HCT116 (cell line): ENCODE results near the gene RGMB. TPM values are rescaled to one million over a fixed set of nuclear protein-coding genes. Genes with fewer than 3 reads are reported as not detected.

Source experiments
- ATAC-seq: fragments of 200-7000 bp; cut with Tn5 transposase; 2 replicates; pipeline ENCODE4 v1.9.1; 2020; ENCODE audit warnings: mild to moderate bottlenecking, moderate library complexity
- BruUV-seq: library from RNA; stranded (reverse); fragments of 400-500 nt; replicated peaks from 2 replicates; lab custom pipeline; 2021; lab: Mats Ljungman, UMichigan
- CTCF ChIA-PET: fragments of 300-600 bp; sonication (Branson Sonifier 250); formaldehyde crosslinking; loops from one replicate; lab custom pipeline; 2021; ENCODE audit warnings: antibody characterized with exemption; lab: Charles Lee
- POLR2A ChIA-PET: fragments of 300-600, 350-600 bp; sonication (Branson Sonifier 250); formaldehyde crosslinking; loops from one replicate; lab custom pipeline; 2021; ENCODE audit warnings: antibody characterized with exemption; lab: Charles Lee
- RAD21 ChIA-PET, 2 experiments: fragments of 300-600 bp; sonication (Branson Sonifier 250); formaldehyde crosslinking; loops; one replicate each; lab custom pipeline; 2023; ENCODE audit warnings: low total read pairs in 2 of 2; ENCODE audit not compliant: uncharacterized antibody in 2 of 2, unreplicated experiment in 2 of 2, low non-redundant PET in 1 of 2; lab: Charles Lee
- DNase-seq: peaks from one replicate; pipeline ENCODE4 v3.0.0-alpha.2; 2010; ENCODE audit warnings: low read depth, low spot score
- H2AFZ ChIP-seq: fragments of 200-600 bp; shearing (Covaris generic), sonication (generic); 2 replicates; pipeline ENCODE4 v1.6.1; 2017; ENCODE audit warnings: low read depth, mixed run types, mixed read lengths, antibody characterized with exemption, low read length; ENCODE audit not compliant: poor library complexity, severe bottlenecking
- H3K27ac ChIP-seq: 2 replicates; pipeline ENCODE4 v1.5.1; 2012; ENCODE audit warnings: low read depth, low read length
- H3K27me3 ChIP-seq: fragments of 200-600 bp; sonication (generic); 2 replicates; pipeline ENCODE4 v1.6.1; 2016; ENCODE audit warnings: mixed run types, low read length, mixed read lengths; ENCODE audit not compliant: insufficient read depth
- H3K36me3 ChIP-seq, 2 experiments: fragments of 200-500 bp in 1 of 2; fragments of 200-600 bp in 1 of 2; sonication (Bioruptor generic) in 1 of 2; sonication (generic) in 1 of 2; 2 replicates each; pipeline versions ENCODE4 v1.5.1 to v1.6.1; 2014 to 2016; ENCODE audit warnings: low read length in 2 of 2, inconsistent platforms in 1 of 2, mixed read lengths in 1 of 2, mixed run types in 1 of 2; ENCODE audit not compliant: insufficient read depth in 2 of 2, control insufficient read depth in 1 of 2
- H3K4me1 ChIP-seq, 2 experiments: fragments of 200-600 bp in 1 of 2; sonication (generic) in 1 of 2; 2 replicates each; pipeline versions ENCODE4 v1.5.1 to v1.6.1; 2012 to 2017; ENCODE audit warnings: low read length in 2 of 2, inconsistent platforms in 1 of 2, mild to moderate bottlenecking in 1 of 2, mixed read lengths in 1 of 2, mixed run types in 1 of 2, moderate library complexity in 1 of 2; ENCODE audit not compliant: insufficient read depth in 2 of 2, control insufficient read depth in 1 of 2
- H3K4me2 ChIP-seq: fragments of 200-600 bp; sonication (generic); 2 replicates; pipeline ENCODE4 v1.6.1; 2017; ENCODE audit warnings: mixed run types, low read length, mixed read lengths
- H3K4me3 ChIP-seq, 2 experiments: fragments of 200-600 bp in 1 of 2; sonication (generic) in 1 of 2; replicated peaks in 1 of 2; 2 replicates each; pipeline ENCODE4 v1.5.1; 2011 to 2016; ENCODE audit warnings: low read length in 2 of 2, control low read depth in 1 of 2, low read depth in 1 of 2, mild to moderate bottlenecking in 1 of 2, mixed read lengths in 1 of 2, mixed run types in 1 of 2
- H3K79me2 ChIP-seq: fragments of 200-600 bp; sonication (generic); 2 replicates; pipeline ENCODE4 v1.6.1; 2017; ENCODE audit warnings: mild to moderate bottlenecking, mixed run types, low read length, moderate library complexity, mixed read lengths; ENCODE audit not compliant: insufficient read depth
- H3K9ac ChIP-seq: fragments of 200-600 bp; sonication (generic); 2 replicates; pipeline ENCODE4 v1.6.1; 2016; ENCODE audit warnings: low read length, mixed read lengths
- H3K9me2 ChIP-seq: fragments of 200-600 bp; sonication (generic), shearing (Covaris generic); 2 replicates; pipeline ENCODE4 v1.6.1; 2017; ENCODE audit warnings: mixed run types, mild to moderate bottlenecking, moderate library complexity; ENCODE audit not compliant: insufficient read depth
- H3K9me3 ChIP-seq, 2 experiments: fragments of 200-500 bp in 1 of 2; fragments of 200-600 bp in 1 of 2; sonication (Bioruptor generic) in 1 of 2; sonication (generic) in 1 of 2; 2 replicates each; pipeline ENCODE4 v1.6.1; 2014 to 2017; ENCODE audit warnings: low read length in 2 of 2, mixed read lengths in 2 of 2, inconsistent platforms in 1 of 2, low read depth in 1 of 2, mild to moderate bottlenecking in 1 of 2, mixed run types in 1 of 2, moderate library complexity in 1 of 2; ENCODE audit not compliant: control insufficient read depth in 1 of 2, insufficient read depth in 1 of 2
- H4K20me1 ChIP-seq: fragments of 200-600 bp; sonication (generic), shearing (Covaris generic); 2 replicates; pipeline ENCODE4 v1.6.1; 2017; ENCODE audit warnings: mixed run types, mild to moderate bottlenecking, moderate library complexity; ENCODE audit not compliant: insufficient read depth
- CBX3 ChIP-seq: IDR thresholded peaks from 2 replicates; pipeline ENCODE4 v1.6.1; 2012; ENCODE audit warnings: low read depth
- CEBPB ChIP-seq: IDR thresholded peaks from 2 replicates; pipeline ENCODE4 v1.6.1; 2012; ENCODE audit warnings: low read depth
- EZH2 ChIP-seq: fragments of 200-600 bp; sonication (generic); IDR thresholded peaks from 2 replicates; pipeline ENCODE4 v1.6.1; 2017; ENCODE audit warnings: antibody characterized with exemption, mixed run types
- FOSL1 ChIP-seq: IDR thresholded peaks from 2 replicates; pipeline ENCODE4 v1.6.1; 2012; ENCODE audit warnings: low read depth
- JUND ChIP-seq: IDR thresholded peaks from 2 replicates; pipeline ENCODE4 v1.6.1; 2012
- POLR2AphosphoS5 ChIP-seq: IDR thresholded peaks from 2 replicates; pipeline ENCODE4 v1.6.1; 2011; ENCODE audit warnings: mild to moderate bottlenecking, low read depth, low read length, moderate library complexity
- RAD21 ChIP-seq: IDR thresholded peaks from 2 replicates; pipeline ENCODE4 v1.6.1; 2012; ENCODE audit warnings: low read depth, mild to moderate bottlenecking
- SIN3A ChIP-seq: IDR thresholded peaks from 2 replicates; pipeline ENCODE4 v1.6.1; 2012; ENCODE audit warnings: low read depth
- SP1 ChIP-seq: IDR thresholded peaks from 2 replicates; pipeline ENCODE4 v1.6.1; 2012; ENCODE audit warnings: low read depth
- SRF ChIP-seq: IDR thresholded peaks from 2 replicates; pipeline ENCODE4 v1.6.1; 2012; ENCODE audit warnings: low read depth
- YY1 ChIP-seq: IDR thresholded peaks from 2 replicates; pipeline ENCODE4 v1.6.1; 2011; ENCODE audit warnings: low read length, low read depth, moderate library complexity, mild to moderate bottlenecking; ENCODE audit not compliant: insufficient replicate concordance; ENCODE audit errors: extremely low read depth
- ZFX ChIP-seq: fragments of 450-650 bp; IDR thresholded peaks from 2 replicates; pipeline ENCODE4 v1.6.1; 2017
- intact Hi-C: fragments of 100-400 bp; cut with micrococcal nuclease; formaldehyde crosslinking; loops from 2 replicates; pipeline ENCODE4 v1.10.0; 2022
- total RNA-seq: library from RNA; stranded (reverse); gene quantifications from one replicate; pipeline ENCODE4 v1.2.1, GENCODE V29; 2021; ENCODE audit not compliant: unreplicated experiment
- TF ChIP-seq, protein P1 (sequence below), 3 experiments: fragments of 200-600 bp in 1 of 3; sonication (generic) in 1 of 3; IDR thresholded peaks in 2 of 3; conservative IDR thresholded peaks in 1 of 3; 2 replicates each; pipeline ENCODE4 v1.5.1; 2012 to 2017; ENCODE audit warnings: low read depth in 2 of 3, low read length in 2 of 3, antibody characterized with exemption in 1 of 3, borderline replicate concordance in 1 of 3, control low read depth in 1 of 3, mild to moderate bottlenecking in 1 of 3, mixed read lengths in 1 of 3, mixed run types in 1 of 3, moderate library complexity in 1 of 3; ENCODE audit not compliant: insufficient read depth in 1 of 3
- TF ChIP-seq, protein P2 (sequence below): IDR thresholded peaks from 2 replicates; pipeline ENCODE4 v1.6.1; 2012
- TF ChIP-seq, protein P3 (sequence below): IDR thresholded peaks from 2 replicates; pipeline ENCODE4 v1.6.1; 2012; ENCODE audit warnings: low read depth
- TF ChIP-seq, protein P4 (sequence below): IDR thresholded peaks from 2 replicates; pipeline ENCODE4 v1.6.1; 2011; ENCODE audit warnings: mild to moderate bottlenecking, low read length, moderate library complexity; ENCODE audit not compliant: insufficient replicate concordance; ENCODE audit errors: extremely low read depth

RGMB gene
- total RNA-seq, 1 experiment from 2014 or later = 18.3 TPM

DNA sequence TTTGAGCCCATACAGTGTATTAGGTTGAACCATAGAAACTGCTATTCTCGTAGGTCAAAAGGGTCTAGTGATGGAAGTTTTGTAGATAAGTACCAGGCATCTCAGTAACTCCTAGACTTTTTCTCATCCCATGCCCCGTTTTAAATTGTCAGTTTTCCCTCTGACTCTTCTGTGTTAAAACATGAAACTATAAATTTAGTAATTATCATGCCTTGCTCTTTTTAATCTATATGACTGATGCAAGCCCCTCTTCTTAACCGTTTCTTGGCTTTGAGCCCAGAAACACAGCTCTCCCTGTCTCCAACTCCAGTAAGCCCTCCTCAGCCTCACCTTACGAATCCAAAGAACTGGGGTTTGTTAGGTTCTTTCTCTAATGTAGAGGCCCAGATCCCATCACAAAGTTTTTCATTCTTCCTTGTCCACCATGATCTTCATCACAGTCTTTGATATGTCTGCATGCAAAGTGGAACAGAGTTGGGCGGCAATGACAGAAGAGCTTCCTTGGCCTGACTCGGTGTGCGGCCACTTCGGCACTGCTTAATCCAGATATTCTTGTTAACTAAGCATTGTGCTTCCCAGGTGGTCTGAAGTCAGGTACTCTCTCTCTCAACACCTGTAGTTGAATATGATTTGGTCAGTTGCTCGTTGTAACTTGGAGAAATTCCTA is 21.1 kb downstream of the RGMB start:
- Histone ChIP-seq H3K27ac (no peak overlapping the region), H3K79me2 (peaks cover 33% of the 10 kb centered on the region), H3K9me3 (no peaks in the 10 kb centered on the region), H4K20me1 (no peaks in the 10 kb centered on the region), H3K9me2 (no peaks in the 10 kb centered on the region), H3K4me2 (no peak overlapping the region), H3K36me3 (no peaks in the 10 kb centered on the region), H2AFZ (no peak overlapping the region), H3K4me3 (no peak overlapping the region), H3K27me3 (no peaks in the 10 kb centered on the region), H3K9ac (no peak overlapping the region), H3K4me1 (no peaks in the 10 kb centered on the region)
- ATAC-seq (no peak), DNase-seq (no peak)
- POLR2A ChIA-PET = no interaction called here
- intact Hi-C loops = loop anchor here (10.0 kb wide), 1 partner anchor 1500 kb away; no protein-coding TSS in a partner anchor
- TF ChIP-seq JUND (no peak), SRF (no peak), FOSL1 (no peak), RAD21 (no peak), YY1 (no peak), SIN3A (no peak), POLR2AphosphoS5 (no peak), ZFX (no peak), SP1 (no peak), CBX3 (no peak), CEBPB (no peak), EZH2 (no peak)
- TF ChIP-seq, protein P1, sequence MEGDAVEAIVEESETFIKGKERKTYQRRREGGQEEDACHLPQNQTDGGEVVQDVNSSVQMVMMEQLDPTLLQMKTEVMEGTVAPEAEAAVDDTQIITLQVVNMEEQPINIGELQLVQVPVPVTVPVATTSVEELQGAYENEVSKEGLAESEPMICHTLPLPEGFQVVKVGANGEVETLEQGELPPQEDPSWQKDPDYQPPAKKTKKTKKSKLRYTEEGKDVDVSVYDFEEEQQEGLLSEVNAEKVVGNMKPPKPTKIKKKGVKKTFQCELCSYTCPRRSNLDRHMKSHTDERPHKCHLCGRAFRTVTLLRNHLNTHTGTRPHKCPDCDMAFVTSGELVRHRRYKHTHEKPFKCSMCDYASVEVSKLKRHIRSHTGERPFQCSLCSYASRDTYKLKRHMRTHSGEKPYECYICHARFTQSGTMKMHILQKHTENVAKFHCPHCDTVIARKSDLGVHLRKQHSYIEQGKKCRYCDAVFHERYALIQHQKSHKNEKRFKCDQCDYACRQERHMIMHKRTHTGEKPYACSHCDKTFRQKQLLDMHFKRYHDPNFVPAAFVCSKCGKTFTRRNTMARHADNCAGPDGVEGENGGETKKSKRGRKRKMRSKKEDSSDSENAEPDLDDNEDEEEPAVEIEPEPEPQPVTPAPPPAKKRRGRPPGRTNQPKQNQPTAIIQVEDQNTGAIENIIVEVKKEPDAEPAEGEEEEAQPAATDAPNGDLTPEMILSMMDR (IDR thresholded peaks at IDR 0.05 in 2 of 3, conservative IDR thresholded peaks at IDR 0.05 in 1 of 3; ENCODE audit: borderline replicate concordance in 1 of 3, insufficient read depth in 1 of 3, low read depth in 2 of 3, low read length in 2 of 3) = no peak
- TF ChIP-seq, protein P2, sequence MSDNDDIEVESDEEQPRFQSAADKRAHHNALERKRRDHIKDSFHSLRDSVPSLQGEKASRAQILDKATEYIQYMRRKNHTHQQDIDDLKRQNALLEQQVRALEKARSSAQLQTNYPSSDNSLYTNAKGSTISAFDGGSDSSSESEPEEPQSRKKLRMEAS = no peak
- TF ChIP-seq, protein P3, sequence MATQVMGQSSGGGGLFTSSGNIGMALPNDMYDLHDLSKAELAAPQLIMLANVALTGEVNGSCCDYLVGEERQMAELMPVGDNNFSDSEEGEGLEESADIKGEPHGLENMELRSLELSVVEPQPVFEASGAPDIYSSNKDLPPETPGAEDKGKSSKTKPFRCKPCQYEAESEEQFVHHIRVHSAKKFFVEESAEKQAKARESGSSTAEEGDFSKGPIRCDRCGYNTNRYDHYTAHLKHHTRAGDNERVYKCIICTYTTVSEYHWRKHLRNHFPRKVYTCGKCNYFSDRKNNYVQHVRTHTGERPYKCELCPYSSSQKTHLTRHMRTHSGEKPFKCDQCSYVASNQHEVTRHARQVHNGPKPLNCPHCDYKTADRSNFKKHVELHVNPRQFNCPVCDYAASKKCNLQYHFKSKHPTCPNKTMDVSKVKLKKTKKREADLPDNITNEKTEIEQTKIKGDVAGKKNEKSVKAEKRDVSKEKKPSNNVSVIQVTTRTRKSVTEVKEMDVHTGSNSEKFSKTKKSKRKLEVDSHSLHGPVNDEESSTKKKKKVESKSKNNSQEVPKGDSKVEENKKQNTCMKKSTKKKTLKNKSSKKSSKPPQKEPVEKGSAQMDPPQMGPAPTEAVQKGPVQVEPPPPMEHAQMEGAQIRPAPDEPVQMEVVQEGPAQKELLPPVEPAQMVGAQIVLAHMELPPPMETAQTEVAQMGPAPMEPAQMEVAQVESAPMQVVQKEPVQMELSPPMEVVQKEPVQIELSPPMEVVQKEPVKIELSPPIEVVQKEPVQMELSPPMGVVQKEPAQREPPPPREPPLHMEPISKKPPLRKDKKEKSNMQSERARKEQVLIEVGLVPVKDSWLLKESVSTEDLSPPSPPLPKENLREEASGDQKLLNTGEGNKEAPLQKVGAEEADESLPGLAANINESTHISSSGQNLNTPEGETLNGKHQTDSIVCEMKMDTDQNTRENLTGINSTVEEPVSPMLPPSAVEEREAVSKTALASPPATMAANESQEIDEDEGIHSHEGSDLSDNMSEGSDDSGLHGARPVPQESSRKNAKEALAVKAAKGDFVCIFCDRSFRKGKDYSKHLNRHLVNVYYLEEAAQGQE = no peak
- TF ChIP-seq, protein P4, sequence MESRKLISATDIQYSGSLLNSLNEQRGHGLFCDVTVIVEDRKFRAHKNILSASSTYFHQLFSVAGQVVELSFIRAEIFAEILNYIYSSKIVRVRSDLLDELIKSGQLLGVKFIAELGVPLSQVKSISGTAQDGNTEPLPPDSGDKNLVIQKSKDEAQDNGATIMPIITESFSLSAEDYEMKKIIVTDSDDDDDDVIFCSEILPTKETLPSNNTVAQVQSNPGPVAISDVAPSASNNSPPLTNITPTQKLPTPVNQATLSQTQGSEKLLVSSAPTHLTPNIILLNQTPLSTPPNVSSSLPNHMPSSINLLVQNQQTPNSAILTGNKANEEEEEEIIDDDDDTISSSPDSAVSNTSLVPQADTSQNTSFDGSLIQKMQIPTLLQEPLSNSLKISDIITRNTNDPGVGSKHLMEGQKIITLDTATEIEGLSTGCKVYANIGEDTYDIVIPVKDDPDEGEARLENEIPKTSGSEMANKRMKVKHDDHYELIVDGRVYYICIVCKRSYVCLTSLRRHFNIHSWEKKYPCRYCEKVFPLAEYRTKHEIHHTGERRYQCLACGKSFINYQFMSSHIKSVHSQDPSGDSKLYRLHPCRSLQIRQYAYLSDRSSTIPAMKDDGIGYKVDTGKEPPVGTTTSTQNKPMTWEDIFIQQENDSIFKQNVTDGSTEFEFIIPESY = no peak
- BruUV-seq = no TSS peak
- CTCF ChIA-PET = no interaction called here
- RAD21 ChIA-PET = no interaction called here
